Neural progenitor cell (in vitro differentiated cells): ENCODE data around the gene GRAMD1B. TPM values are rescaled to one million over a fixed set of nuclear protein-coding genes. Genes with fewer than 3 reads are reported as not detected.

ENCODE experiments used
- DNase-seq: peaks from one replicate; pipeline ENCODE4 v3.0.0-alpha.2; 2016; ENCODE audit warnings: low spot score
- H2AFZ ChIP-seq: fragments of 200-600 bp; sonication (generic); replicated peaks from 2 replicates; pipeline ENCODE4 v1.6.1; 2016; ENCODE audit warnings: antibody characterized with exemption
- H3F3A ChIP-seq: fragments of 200-600 bp; sonication (generic); 2 replicates; pipeline ENCODE4 v1.6.1; 2016; ENCODE audit warnings: antibody characterized with exemption, low read depth
- H3K27ac ChIP-seq: fragments of 200-600 bp; sonication (generic); 2 replicates; pipeline ENCODE4 v1.5.1; 2016; ENCODE audit warnings: mild to moderate bottlenecking
- H3K27me3 ChIP-seq: fragments of 200-600 bp; sonication (generic); 2 replicates; pipeline ENCODE4 v1.6.1; 2016; ENCODE audit warnings: mild to moderate bottlenecking, moderate library complexity
- H3K36me3 ChIP-seq: fragments of 200-600 bp; sonication (generic); 2 replicates; pipeline ENCODE4 v1.5.1; 2016
- H3K4me1 ChIP-seq: fragments of 200-600 bp; sonication (generic); 2 replicates; pipeline ENCODE4 v1.6.1; 2016; ENCODE audit warnings: mixed run types
- H3K4me2 ChIP-seq: fragments of 200-600 bp; sonication (generic); 2 replicates; pipeline ENCODE4 v1.6.1; 2016
- H3K4me3 ChIP-seq: fragments of 200-600 bp; sonication (generic); 2 replicates; pipeline ENCODE4 v1.5.1; 2016
- H3K79me2 ChIP-seq: fragments of 200-600 bp; sonication (generic); 2 replicates; pipeline ENCODE4 v1.6.1; 2016; ENCODE audit warnings: low read depth
- H3K9ac ChIP-seq: fragments of 200-600 bp; sonication (generic); 2 replicates; pipeline ENCODE4 v1.6.1; 2016
- H3K9me3 ChIP-seq: fragments of 200-600 bp; sonication (generic); 2 replicates; pipeline ENCODE4 v1.5.1; 2016; ENCODE audit warnings: low read depth
- H4K20me1 ChIP-seq: fragments of 200-600 bp; sonication (generic); 2 replicates; pipeline ENCODE4 v1.6.1; 2016; ENCODE audit warnings: low read depth
- H3K27ac Mint-ChIP-seq: 3 replicates; pipeline ENCODE4 v1.8.0; 2021; ENCODE audit warnings: mixed read lengths
- H3K27me3 Mint-ChIP-seq: 2 replicates; pipeline ENCODE4 v1.8.0; 2022; ENCODE audit warnings: low read depth, mild to moderate bottlenecking, inconsistent platforms, moderate library complexity, mixed read lengths; ENCODE audit not compliant: insufficient read depth
- H3K36me3 Mint-ChIP-seq: 3 replicates; pipeline ENCODE4 v1.8.0; 2021; ENCODE audit warnings: mixed read lengths
- H3K4me1 Mint-ChIP-seq: 3 replicates; pipeline ENCODE4 v1.8.0; 2021; ENCODE audit warnings: mixed read lengths
- H3K4me3 Mint-ChIP-seq: 3 replicates; pipeline ENCODE4 v1.8.0; 2021; ENCODE audit warnings: mild to moderate bottlenecking, moderate library complexity, mixed read lengths
- H3K9me3 Mint-ChIP-seq: 3 replicates; pipeline ENCODE4 v1.8.0; 2020; ENCODE audit warnings: mixed read lengths
- CTCF ChIP-seq: fragments of 200-600 bp; sonication (generic); IDR thresholded peaks from 2 replicates; pipeline ENCODE4 v1.5.1; 2017; ENCODE audit warnings: antibody characterized with exemption, mild to moderate bottlenecking
- EZH2 ChIP-seq: fragments of 200-600 bp; sonication (generic); IDR thresholded peaks from 2 replicates; pipeline ENCODE4 v1.6.1; 2017; ENCODE audit warnings: antibody characterized with exemption, mild to moderate bottlenecking, moderate library complexity
- EZH2phosphoT487 ChIP-seq: fragments of 200-600 bp; sonication (generic); IDR thresholded peaks from 2 replicates; pipeline ENCODE4 v1.6.1; 2017; ENCODE audit warnings: antibody characterized with exemption
- total RNA-seq: library from RNA; depleted of rRNA; stranded (reverse); fragments of >200 nt; gene quantifications from 2 replicates; pipeline ENCODE4 v1.2.3, GENCODE V29; 2015; ENCODE audit warnings: low replicate concordance

Gene GRAMD1B
- total RNA-seq, 1 donor from 2014 or later, result 12.6 TPM

DNA sequence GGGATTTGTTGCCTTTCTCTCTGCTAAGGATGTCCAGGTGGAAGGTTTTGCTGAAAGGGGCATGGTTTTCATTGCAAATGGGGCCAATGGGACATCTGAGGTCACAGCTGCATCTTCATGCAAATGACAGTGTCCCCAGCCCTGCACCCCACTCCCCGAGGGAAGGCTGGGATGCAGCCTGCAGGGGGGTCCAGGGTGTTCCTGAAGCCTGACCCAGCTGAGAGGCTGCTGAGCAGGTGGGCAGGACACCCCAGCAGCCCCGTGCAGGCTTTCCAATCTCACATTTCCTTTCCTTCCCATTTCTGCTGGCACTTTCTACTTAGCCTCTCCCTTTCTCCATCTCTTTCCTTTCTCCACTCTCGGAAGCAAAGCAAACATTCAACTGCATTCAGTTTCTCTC is 146.0 kb downstream of the GRAMD1B start:
- H3K4me1 Mint-ChIP-seq, result peaks cover 24% of the 10 kb centered on the region
- no peak overlapping the region for H3K4me3 Mint-ChIP-seq
- Histone ChIP-seq H4K20me1 (peaks cover 34% of the 10 kb centered on the region), H3K27me3 (no peaks in the 10 kb centered on the region), H3K79me2 (peaks cover 3% of the 10 kb centered on the region), H3K36me3 (no peaks in the 10 kb centered on the region), H3K4me1 (peaks cover 19% of the 10 kb centered on the region), H3K4me3 (no peak overlapping the region), H3K4me2 (no peak overlapping the region), H2AFZ (no peak overlapping the region), H3K9me3 (no peaks in the 10 kb centered on the region), H3F3A (no peaks in the 10 kb centered on the region), H3K27ac (no peak overlapping the region), H3K9ac (no peak overlapping the region)
- no peaks in the 10 kb centered on the region for H3K36me3 Mint-ChIP-seq
- TF ChIP-seq EZH2phosphoT487, result no peak
- H3K9me3 Mint-ChIP-seq, result no peaks in the 10 kb centered on the region
- DNase-seq, result no peak
- no peak overlapping the region for H3K27ac Mint-ChIP-seq
- H3K27me3 Mint-ChIP-seq, result no peaks in the 10 kb centered on the region

- no peaks in the 10 kb centered on the region for H3K36me3 Mint-ChIP-seq
- peaks cover 19% of the 10 kb centered on the region for H3K4me1 ChIP-seq
Observed at GRCh38 chr11:123576501-123576900, 146.4 kb downstream of the GRAMD1B start.

GRCh38 chr11:123577081-123577598 is 147.1 kb downstream of the GRAMD1B start:
- H4K20me1 ChIP-seq, result peaks cover 37% of the 10 kb centered on the region
- H3F3A ChIP-seq, result no peaks in the 10 kb centered on the region
- Mint-ChIP-seq H3K27ac (no peak overlapping the region), H3K4me1 (peaks cover 21% of the 10 kb centered on the region), H3K27me3 (no peaks in the 10 kb centered on the region), H3K4me3 (no peak overlapping the region), H3K36me3 (no peaks in the 10 kb centered on the region), H3K9me3 (no peaks in the 10 kb centered on the region)
- H3K9ac ChIP-seq, result no peak overlapping the region
- H3K4me2 ChIP-seq, result no peak overlapping the region
- no peak overlapping the region for H2AFZ ChIP-seq
- peaks cover 3% of the 10 kb centered on the region for H3K79me2 ChIP-seq
- H3K4me3 ChIP-seq, result no peak overlapping the region
- no peak overlapping the region for H3K27ac ChIP-seq
- H3K36me3 ChIP-seq, result no peaks in the 10 kb centered on the region
- DNase-seq, result peak; percentile 77
- no peaks in the 10 kb centered on the region for H3K9me3 ChIP-seq
- H3K27me3 ChIP-seq, result no peaks in the 10 kb centered on the region
- no peak for TF ChIP-seq EZH2
- TF ChIP-seq CTCF, result peak; percentile 86
- TF ChIP-seq EZH2phosphoT487, result no peak
- peaks cover 19% of the 10 kb centered on the region for H3K4me1 ChIP-seq

More at GRCh38 chr11:123576501-123576900, 146.4 kb downstream of the GRAMD1B start:
- Mint-ChIP-seq H3K27me3 (no peaks in the 10 kb centered on the region), H3K4me3 (no peak overlapping the region), H3K4me1 (peaks cover 24% of the 10 kb centered on the region), H3K27ac (no peak overlapping the region), H3K9me3 (no peaks in the 10 kb centered on the region)
- H3K79me2 ChIP-seq, result peaks cover 3% of the 10 kb centered on the region
- no peaks in the 10 kb centered on the region for H3F3A ChIP-seq
- H2AFZ ChIP-seq, result no peak overlapping the region
- H3K4me2 ChIP-seq, result no peak overlapping the region
- DNase-seq, result no peak
- TF ChIP-seq CTCF (no peak), EZH2 (no peak), EZH2phosphoT487 (no peak)
- no peak overlapping the region for H3K9ac ChIP-seq
- H3K27ac ChIP-seq, result no peak overlapping the region
- no peaks in the 10 kb centered on the region for H3K27me3 ChIP-seq
- H4K20me1 ChIP-seq, result peaks cover 38% of the 10 kb centered on the region
- H3K36me3 ChIP-seq, result no peaks in the 10 kb centered on the region
- H3K9me3 ChIP-seq, result no peaks in the 10 kb centered on the region
- H3K4me3 ChIP-seq, result no peak overlapping the region

- Histone ChIP-seq H3K27me3 (no peaks in the 10 kb centered on the region), H3K9me3 (no peaks in the 10 kb centered on the region), H3F3A (no peaks in the 10 kb centered on the region), H3K4me1 (peaks cover 15% of the 10 kb centered on the region), H3K36me3 (no peaks in the 10 kb centered on the region), H3K4me2 (no peak overlapping the region), H2AFZ (no peak overlapping the region), H3K4me3 (no peak overlapping the region), H3K79me2 (peaks cover 3% of the 10 kb centered on the region), H3K27ac (no peak overlapping the region), H4K20me1 (peaks cover 29% of the 10 kb centered on the region), H3K9ac (no peak overlapping the region)
- H3K4me1 Mint-ChIP-seq, result peaks cover 11% of the 10 kb centered on the region
- no peak for DNase-seq
- no peak overlapping the region for H3K27ac Mint-ChIP-seq
- TF ChIP-seq EZH2phosphoT487 (no peak), CTCF (no peak), EZH2 (no peak)
- no peaks in the 10 kb centered on the region for H3K27me3 Mint-ChIP-seq
- H3K9me3 Mint-ChIP-seq, result no peaks in the 10 kb centered on the region
- no peaks in the 10 kb centered on the region for H3K36me3 Mint-ChIP-seq
- no peak overlapping the region for H3K4me3 Mint-ChIP-seq
Observed at GRCh38 chr11:123578778-123579481, 148.9 kb downstream of the GRAMD1B start.
